ENCODE results near the gene JARID2.

- TF ChIP-seq TAF1 (IDR thresholded peaks at IDR 0.05; ENCODE audit: control insufficient read depth, extremely low read depth, insufficient read depth, low read length, severe bottlenecking) (no peak), CTCF (IDR thresholded peaks at IDR 0.05 in 2 of 3, conservative IDR thresholded peaks at IDR 0.05 in 1 of 3; ENCODE audit: insufficient read depth in 2 of 3, low read depth in 1 of 3, low read length in 3 of 3) (no peak), NRF1 (conservative IDR thresholded peaks at IDR 0.05 in 1 of 2, IDR thresholded peaks at IDR 0.05 in 1 of 2) (no peak), L3MBTL2 (IDR thresholded peaks at IDR 0.05) (no peak), ELF4 (CRISPR knock-in tag; IDR thresholded peaks at IDR 0.05) (no peak), POLR2A (conservative IDR thresholded peaks at IDR 0.05) (no peak), CBX3 (IDR thresholded peaks at IDR 0.05; ENCODE audit: borderline replicate concordance in 1 of 2, low read length in 2 of 2) (no peak), POLR3G (IDR thresholded peaks at IDR 0.05; ENCODE audit: extremely low read depth, insufficient read length, insufficient replicate concordance) (no peak), E2F4 (CRISPR knock-in tag; IDR thresholded peaks at IDR 0.05; ENCODE audit: low read depth) (no peak), ZNF740 (CRISPR knock-in tag; IDR thresholded peaks at IDR 0.05) (no peak), ZNF740 (tag; IDR thresholded peaks at IDR 0.05) (no peak), SMARCC2 (IDR thresholded peaks at IDR 0.05; ENCODE audit: low read depth) (no peak), SMC3 (conservative IDR thresholded peaks at IDR 0.05; ENCODE audit: insufficient read depth, low read depth, low read length) (no peak), NEUROD1 (IDR thresholded peaks at IDR 0.05; ENCODE audit: borderline replicate concordance, low read depth, low read length, partially characterized antibody) (no peak), USF2 (CRISPR knock-in tag; IDR thresholded peaks at IDR 0.05) (no peak)
Observed at GRCh38 chr6:15513801-15514711, 268.2 kb downstream of the JARID2 start.

All from K562 (cell line).